GM21526 (cell line): ENCODE results near the gene PRKCB.

Experiments
- ATAC-seq: cut with Tn5 transposase; IDR thresholded peaks from one replicate; pipeline ENCODE4 v1.9.1; 2021; ENCODE audit warnings: moderate library complexity; ENCODE audit not compliant: unreplicated experiment, low FRiP score

The PRKCB gene

DNA sequence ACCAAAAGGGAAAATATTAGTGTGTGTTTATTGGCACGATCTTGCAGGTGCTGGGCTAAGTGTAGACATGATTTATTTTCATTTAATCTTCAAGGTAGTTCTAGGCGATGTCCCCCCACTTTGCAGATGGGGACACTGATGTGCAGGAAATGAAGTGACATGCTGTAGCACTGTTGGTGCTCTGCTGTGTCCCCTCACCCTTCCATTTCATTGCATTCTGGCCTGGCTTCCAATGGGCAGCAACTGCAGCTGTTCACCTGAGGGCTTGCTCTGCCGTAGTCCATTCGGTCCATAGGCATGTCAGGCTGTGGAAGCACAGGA lies 123.9 kb downstream of the PRKCB start:
- peak; percentile 19 for ATAC-seq

DNA sequence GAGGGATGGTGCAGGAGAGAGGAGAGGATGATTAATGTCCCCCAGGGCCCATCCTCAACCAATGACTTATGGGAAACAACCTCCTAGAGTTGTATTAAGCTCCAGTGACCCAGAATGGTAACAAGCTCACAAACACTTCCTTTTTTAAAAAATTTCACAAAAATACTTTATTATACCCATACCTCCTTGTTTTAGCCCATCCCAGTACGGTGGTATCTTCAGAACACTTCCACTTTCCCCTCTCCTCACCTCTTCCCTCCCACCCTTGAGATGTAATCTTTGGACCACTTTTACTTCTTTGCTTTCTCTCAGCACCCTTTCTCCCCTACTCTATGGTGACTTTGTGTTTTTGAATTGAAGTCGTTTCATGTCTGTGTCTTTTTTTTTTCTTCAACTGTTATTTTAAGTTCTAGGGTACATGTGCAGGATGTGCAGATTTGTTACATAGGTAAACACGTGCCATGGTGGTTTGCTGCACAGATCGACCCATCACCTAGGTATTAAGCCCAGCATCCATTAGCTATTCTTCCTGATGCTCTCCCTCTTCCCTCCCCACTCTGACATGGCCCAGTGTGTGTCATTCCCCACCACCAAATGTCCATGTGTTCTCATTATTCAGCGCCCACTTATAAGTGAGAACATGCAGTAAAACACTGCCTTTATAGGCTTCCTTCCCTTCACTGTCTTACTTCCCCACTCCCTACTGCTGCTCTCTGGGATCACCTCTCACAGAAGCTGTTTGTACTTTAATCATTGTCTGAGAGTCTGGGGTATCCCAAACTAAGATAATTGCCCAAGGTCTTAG lies 124.5 kb downstream of the PRKCB start:
- ATAC-seq, result no peak

DNA sequence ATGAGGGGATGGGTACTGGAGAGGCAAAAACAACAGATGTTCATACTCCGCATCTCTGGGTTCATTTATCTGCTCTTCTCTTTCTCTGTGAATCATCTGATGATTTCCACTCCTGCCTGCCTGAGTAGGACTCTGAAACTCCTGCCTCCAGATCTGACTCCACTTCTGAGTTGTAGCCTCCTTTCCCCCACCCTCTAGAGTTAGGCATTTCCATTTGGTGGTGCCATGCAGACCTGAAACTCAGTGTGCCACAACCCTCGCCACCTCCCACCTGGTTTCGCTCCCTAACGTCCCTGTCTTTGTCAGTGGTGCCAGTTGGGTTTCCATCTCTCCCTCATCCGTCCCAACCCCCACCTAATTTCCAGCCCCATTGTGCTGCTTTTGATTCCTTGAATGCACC lies 126.2 kb downstream of the PRKCB start:
- ATAC-seq, result no peak

DNA sequence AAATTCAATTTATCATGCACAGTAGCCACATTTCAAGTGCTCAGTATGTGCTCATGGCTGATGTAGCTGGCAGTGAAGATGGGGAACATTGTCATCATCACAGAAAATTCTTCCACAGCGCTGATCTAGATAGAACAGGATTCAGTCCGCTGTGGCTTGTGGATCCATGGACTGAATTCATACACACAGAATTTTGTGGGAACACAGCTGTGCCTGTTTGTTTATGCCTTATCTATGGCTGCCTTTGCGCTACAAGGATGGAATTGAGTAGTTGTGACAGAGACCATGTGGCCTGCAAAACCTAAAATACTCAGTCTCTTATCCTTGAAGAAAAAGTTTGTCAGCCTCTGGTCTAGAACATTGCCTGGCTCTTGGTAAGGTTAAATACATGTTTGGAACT lies 128.4 kb downstream of the PRKCB start:
- no peak for ATAC-seq

DNA sequence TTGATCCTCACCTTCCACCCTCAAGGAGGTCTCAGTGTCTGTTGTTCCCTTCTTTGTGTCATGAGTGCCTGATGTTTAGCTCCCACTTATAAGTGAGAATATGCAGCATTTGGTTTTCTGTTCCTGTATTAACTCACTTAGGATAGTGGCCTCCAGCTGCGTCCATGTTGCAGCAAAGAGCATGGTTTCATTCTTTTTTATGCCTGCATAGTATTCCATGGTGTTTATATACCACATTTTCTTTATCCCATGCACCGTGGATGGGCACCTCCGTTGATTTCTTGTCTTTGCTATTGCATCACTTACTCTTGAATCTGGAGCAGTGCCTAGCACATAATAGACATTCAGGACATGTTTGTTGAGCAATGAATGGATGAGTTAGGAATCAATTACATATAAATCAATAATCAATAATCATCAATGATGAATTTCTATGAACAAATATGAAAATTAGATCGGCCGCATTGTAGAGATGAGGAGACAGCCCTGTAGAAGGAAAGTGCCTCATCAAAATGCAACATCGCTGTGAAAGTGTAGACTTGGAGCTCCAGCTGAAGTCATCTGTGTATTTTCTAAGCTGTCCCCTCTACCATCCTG lies 129.5 kb downstream of the PRKCB start:
- no peak for ATAC-seq

DNA sequence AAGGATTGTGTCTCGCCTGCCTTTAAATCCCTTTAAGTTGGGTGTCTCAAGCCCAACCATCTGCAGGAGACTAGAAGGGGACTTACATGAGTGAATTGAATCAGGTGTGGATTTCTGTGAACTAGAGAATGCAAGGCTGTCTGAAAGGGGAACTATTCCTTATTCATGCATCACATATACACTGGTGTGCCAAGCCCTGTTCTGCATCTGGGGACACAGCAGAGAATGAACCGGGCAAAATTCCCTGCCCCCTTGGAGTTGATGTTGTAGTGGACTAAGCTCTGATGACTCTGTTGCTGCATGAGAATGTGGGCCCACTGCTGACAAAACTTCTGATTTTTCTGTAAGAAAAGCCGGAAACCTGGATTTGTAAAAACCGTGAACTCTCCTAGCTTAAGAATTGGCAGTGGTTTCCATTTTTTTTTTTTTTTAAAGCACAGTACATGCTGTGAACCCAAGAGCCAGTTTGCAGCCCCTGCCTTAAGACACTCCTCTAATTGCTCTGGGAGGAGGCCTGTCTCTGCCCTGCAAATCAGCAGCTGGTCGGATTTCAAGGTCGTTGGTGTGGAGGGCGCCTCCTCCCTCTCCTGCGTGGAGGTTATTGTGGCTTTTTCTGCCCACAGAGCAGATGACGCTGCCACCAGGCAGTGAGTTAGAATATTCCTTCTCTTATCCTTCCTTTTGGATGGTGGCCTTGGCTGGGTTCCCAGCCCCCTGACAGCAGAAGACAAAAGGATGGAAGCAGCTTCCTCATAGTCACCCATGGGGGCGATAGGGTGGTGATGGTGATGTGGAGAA lies 131.0 kb downstream of the PRKCB start:
- no peak for ATAC-seq

DNA sequence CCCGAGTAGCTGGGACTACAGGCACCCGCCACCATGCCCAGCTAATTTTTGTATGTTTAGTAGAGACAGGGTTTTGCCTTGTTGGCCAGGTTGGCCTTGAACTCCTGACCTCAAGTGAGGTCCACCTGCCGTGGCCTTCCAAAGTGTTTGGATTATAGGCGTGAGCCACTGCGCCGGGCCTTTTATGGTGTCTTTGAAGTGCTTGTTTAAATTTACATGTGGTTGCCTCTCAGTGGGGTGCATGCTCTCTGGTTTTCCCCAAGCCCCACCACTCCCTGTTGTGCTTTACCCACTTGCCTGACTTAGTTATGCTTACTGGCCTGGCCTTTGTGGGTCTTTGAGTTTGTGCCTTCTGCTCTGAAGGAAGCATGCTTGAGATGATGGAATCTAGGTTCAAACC lies 132.0 kb downstream of the PRKCB start:
- ATAC-seq, result no peak

DNA sequence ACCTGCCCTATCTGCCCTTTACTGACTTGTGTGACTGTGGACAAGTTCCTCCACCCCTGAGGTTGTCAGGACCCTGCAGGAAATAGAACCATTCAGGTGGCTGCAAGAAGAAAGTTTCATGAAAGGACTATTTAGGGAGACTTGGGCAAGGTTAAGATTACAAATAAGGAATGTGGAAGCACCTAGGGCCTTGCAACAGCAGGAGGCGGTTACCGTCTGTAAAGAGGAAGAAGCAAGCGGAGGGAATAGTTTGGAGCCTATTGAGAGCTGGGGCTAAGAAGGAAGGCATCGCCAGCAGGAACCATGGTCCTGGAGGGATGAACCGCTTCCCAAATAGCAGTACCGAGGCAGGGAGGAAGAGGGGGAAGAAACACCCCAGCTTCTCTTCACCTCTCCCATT lies 132.4 kb downstream of the PRKCB start:
- ATAC-seq, result no peak

DNA sequence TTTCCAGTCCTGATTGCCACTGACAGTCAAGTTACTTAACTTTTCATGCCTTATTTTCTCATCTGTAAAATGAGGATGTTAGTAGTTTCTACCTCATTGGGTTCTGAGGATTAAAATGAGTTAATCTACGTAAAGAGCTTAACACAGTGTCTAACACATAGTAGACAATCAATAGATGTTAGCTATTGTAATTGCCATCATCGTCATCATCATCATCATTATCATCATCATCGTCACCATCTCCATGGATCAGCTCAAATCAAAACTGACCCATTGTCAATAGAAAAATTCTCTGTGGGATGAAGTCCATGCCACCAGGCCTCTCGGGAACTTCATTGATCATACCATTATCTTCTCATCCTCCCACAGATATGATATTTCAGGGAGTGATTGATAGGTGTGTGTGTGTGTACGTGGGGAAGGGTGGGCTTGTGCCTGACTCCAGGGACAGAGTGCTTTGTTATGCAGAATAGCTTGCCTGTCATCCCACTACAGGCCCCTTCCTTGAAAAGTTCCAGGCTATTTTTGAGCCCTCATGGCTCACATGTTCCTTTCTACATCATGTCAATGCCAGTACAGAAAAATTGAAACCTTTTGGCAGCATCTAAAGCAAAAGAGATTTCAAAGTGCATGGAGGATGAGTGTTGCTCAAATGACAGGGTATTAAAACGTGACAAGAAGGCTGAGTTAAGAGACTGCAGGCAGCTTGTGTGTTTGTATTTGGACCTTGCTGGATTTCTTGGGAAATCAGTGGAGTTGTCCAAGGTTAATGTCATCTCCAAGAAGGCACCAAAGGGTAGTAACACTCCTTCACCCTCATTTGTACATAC lies 133.9 kb downstream of the PRKCB start:
- no peak for ATAC-seq

DNA sequence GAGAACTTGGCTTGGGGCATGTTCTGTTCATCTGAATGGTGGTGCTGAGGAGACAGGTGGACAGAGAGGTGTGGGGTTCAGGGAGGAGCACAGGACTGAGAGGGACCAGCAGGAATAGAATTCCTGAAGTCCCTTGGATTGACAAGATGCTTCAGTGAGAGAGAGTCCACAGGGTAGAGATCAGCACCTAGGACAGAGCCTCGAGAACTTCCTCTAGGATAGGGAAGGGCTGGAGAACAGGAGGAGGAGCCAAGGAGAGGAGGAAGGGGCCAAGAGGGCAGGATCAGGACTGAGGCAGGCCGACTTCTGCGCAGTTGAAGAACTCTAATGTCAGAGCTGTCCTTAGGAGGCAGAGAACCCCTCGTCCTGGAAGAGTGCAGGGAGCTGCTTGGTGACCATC lies 138.4 kb downstream of the PRKCB start:
- ATAC-seq, result no peak

DNA sequence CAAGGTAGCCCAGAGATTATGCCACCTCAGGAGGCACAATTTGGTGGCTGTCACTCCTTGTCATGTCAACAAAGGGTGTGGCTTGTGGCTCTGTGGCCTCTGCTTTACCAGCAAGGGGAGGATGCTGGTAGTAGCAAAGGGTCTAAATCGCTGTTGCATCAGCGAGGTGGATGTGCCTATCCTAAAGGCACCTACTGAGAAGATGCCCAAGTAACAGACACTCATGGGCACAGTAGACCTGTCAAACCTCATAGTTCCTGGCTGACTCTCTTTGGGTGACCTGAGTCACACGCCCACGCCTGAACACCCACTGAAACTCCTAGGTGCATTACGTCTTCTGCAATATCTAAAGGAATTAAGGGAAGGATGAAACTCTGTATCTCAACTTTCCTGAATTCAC lies 139.5 kb downstream of the PRKCB start:
- ATAC-seq, result no peak

DNA sequence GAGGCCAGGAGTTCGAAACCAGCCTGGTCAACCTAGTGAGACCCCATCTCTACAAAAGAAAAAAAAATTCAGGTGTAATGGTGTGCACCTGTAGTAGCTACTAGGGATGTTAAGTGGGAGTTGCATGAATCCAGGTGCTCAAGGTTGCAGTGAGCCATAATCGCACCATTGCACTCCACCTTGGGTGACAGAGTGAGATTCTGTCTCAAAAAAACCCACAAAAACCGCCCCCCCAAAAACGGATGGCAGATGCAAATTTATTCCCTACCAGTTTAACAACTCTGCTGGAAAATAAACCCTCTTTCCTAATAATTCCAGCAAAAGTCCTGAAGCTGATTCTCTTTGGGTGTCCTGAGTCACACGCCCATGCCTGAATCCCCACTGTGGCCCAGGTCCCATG lies 140.3 kb downstream of the PRKCB start:
- ATAC-seq, result no peak

DNA sequence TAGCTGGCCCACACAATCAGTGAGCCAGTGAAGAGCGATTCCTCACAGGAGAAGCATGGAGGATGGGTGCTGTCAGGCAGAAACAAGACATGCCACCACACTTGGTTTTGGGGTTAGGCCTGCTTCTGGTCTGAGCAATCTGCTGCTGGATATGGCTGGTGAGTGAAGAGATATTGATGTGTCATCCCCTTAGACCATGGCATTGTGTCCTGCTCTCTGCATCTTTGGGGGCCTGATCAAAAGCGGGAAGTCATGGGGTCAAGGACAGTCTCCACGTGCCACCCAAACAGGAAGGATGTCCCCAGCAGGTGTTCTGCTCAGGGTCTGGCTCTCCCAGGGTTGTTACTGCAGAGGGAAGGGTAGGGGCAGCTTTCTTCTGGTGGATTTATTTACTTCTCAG lies 140.7 kb downstream of the PRKCB start:
- no peak for ATAC-seq

DNA sequence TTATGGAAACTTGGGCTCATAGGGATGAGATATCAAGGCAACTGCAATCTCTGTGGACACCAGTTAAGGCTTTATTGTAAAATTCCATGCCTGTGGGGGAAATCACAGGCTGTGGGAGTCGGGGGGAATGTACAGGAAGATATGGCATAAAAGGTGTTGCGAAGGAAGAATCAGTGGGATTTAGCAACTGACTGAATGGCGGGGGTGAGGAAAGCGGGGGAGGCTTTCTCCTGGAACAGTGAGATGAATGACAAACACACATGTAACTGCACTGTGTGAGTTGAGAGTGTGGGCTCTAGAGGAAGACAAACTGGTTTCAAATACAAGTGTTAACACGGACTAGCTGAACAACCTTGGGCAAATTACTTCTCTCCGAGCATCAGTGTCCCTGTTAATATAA lies 143.7 kb downstream of the PRKCB start:
- ATAC-seq, result no peak

DNA sequence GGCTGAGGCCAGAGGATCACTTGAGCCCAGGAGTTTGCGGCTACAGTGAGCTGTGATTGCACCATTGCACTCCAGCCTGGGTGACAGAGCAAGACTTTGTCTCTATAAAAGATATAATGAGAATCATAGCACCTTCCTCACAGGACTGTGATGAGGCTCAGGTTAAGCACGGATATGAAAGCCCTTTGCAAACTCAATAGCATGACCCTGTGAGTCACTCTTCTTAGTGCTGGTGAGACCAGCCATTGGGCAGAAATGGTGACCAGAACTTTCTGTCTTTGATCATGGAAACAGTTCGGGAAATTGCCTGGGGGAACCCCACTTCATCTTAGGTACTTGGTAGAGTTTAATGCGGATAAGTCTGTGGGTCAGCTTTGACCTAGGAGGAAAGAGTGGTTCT lies 144.2 kb downstream of the PRKCB start:
- ATAC-seq, result no peak

DNA sequence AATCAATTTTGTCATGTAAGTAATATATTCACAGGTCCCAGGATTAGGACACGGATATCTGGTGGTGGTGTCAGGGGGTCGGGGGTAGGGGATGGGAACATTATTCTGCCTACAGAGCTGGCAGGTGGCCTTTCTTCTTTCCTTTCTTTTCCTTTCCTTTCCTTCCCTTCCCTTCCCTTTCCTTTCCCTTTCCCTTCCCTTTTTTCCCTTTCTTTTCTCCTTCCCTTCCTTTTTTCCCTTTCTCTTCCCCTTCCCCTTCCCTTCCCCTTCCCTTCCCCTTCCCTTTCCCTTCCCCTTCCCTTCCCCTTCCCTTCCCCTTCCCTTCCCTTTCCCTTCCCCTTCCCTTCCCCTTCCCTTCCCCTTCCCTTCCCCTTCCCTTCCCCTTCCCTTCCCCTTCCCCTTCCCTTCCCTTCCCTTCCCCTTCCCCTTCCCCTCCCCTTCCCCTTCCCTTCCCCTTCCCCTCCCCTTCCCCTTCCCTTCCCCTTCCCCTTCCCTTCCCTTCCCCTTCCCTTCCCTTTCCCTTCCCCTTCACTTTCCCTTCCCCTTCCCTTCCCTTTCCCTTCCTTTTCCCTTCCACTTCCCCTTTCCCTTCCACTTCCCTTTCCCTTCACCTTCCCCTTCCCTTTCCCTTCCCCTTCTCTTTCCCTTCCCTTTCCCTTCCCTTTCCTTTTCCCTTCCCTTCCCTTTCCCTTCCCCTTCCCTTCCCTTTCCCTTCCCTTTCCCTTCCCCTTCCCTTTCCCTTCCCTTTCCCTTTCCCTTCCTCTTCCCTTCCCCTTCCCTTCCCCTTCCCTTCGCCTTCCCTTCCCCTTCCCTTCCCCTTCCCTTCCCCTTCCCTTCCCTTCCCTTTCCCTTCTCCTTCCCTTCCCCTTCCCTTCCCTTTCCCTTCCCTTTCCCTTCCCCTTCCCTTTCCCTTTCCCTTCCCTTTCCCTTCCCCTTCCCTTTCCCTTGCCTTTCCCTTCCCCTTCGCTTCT lies 145.9 kb downstream of the PRKCB start:
- no peak for ATAC-seq

DNA sequence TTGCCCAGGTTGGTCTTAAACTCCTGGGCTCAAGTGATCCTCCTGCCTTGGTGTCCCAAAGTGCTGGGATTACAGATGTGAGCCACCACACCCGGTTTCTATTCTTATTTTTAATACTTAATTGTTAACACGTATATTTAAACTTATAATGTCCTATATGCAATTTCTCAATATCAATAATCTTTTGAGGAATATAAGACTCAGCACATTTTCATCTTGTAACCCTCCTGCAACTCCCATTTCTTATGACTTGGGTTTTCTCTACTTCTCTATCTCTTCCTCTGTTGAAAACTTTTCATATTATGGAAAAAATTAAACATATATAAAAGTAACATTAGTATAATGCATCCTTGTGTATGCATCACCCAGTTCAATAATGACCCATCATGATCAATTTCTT lies 150.7 kb downstream of the PRKCB start:
- ATAC-seq, result no peak

DNA sequence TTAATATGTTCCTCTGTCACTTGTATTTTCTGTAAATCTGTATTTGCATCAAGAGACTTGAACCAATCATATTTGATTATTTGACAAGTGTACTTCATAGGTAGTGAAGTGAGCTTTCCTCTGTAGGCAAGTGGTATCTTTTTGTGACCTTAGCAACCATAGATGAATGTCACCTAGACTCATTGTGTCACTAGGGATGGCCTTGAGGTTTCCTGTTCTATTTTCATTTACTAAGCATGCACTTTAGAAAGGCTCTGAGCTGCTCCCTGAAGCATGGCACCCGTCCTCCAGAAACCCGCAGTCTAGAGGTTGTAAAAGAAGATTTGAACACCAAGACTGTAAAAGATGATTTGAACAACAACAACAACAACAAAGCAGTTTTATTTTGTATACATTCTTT lies 151.7 kb downstream of the PRKCB start:
- peak; percentile 82 for ATAC-seq

DNA sequence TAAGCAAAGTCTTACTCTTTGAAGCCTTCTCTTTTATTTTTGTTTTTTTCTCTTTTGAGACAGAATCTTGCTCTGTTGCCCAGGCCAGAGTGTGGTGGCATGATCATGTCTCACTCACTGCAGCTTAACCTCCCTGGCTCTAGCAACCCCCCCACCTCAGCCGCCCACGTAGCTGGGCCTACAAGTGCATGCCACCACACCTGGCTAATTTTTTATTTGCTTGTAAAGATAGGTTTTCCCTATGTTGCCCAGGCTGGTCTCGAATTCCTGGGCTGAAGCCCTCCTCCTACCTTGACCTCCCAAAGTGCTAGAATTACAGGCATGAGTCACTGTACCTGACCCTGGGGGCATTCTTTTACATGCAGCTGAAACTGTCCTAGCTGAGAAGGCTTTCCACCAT lies 154.7 kb downstream of the PRKCB start:
- ATAC-seq, result no peak

DNA sequence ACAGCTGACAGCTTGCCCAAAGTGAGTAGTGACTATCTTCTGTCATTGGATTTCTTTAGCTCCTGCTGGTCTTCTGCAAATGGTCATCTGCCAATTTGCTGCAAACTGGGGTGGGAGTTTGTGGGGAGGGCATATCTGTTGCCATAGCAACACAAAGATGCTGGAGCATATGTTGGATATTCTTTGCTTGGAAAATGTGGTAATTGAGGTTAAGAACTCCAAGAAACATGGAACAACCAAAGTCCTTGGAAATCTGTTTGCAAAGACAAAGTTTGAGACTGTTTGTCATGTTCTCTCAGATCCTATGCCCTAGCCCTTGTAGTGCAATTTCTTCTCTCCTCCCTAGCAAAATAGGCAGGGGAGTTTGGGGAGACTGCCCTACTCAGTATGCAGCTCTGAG lies 155.3 kb downstream of the PRKCB start:
- no peak for ATAC-seq
